ENCODE data around the gene LMAN1L.
A peak's percentile ranks its signal among the peaks of the same experiment; 100 is the strongest.
"Not testable (repeated sequence)": the region's sequence is repeated elsewhere in the genome, so short reads cannot be mapped to it uniquely, and the experiment has no call there.

The LMAN1L gene

DNA sequence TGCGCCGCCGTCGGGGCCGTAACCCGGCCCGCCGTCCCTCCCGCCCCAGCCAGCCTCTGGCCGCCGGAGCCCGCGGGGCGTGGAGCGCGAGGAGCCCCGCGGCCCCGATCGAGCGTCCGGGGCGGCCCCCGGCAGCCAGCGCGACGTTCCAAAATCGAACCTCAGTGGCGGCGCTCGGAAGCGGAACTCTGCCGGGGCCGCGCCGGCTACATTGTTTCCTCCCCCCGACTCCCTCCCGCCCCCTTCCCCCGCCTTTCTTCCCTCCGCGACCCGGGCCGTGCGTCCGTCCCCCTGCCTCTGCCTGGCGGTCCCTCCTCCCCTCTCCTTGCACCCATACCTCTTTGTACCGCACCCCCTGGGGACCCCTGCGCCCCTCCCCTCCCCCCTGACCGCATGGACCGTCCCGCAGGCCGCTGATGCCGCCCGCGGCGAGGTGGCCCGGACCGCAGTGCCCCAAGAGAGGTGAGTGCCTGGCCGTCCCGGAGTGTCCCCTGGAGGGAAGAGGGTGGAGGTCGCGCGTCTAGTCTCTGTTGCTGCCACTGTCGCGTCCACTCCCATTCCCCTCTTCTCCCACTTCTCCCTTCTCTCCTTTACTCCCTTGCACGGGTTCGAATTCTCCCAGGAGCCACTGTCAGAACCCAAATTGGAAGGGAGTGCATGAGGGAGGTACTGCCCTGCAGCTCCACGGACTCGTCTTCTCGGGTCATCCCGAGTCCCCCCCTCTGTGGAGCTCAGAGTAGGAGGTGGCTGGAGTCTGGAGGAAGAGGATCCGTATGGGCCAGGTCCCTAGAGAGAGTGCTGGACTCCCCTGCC, 30.2 kb upstream of the LMAN1L start:
- peak in 1 of 2 experiments; percentile 62 for DNase-seq

DNA sequence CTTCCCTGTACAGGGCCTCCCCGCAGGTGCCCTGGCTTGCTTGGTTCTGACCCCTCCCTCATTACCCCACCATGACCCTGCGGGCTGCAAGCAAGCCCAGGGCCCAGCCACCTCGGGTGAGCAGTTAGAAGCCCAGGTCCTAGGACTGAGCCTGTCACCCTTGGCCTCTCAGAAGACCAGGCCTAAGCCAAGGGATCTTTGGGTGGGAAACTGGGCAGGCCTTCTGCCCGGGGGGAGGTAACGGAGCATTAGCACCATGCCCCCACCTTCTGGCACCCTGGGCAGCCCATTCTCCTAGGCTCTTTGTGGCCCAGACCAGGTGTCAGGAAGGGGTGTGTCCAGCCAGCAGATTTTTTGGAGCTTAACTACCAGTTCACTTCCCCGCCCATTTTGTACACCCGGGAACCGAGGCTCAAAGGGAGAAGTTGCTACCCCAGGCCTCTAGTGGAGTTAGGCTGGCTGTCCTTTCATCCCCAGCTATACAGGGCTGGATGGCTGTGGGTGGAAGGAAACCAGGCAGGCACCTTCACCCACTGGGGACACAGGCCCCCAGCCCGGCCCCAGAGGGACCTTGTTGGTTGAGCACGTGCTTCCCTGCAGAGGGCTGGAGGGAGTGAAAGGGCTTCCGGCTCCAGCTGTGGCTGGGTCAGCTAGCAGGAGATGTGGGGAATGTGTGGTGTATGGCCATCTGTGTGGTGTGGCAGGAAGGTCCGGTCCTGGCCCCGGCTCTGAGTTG, 29.4 kb upstream of the LMAN1L start:
- DNase-seq, result peak; percentile 71

DNA sequence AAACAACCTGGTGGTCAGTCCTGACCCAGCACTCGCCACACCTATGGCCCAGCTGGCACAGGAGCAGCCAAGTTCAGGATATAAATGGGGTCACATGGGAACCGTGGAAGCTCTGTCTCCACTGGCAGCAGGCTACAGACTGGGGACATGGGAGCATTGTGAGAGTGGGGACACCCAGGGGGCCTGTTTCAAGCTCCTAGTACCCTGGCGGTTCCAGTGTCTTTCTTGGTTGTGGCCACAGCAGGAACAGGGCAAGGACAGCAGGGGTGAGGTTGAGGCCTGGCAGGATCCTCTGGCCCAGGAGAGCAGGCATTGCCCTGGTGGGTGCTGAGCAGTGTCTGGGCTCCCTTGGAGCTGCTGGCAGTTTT, 28.8 kb upstream of the LMAN1L start:
- DNase-seq, result peak in 1 of 2 experiments; percentile 52

DNA sequence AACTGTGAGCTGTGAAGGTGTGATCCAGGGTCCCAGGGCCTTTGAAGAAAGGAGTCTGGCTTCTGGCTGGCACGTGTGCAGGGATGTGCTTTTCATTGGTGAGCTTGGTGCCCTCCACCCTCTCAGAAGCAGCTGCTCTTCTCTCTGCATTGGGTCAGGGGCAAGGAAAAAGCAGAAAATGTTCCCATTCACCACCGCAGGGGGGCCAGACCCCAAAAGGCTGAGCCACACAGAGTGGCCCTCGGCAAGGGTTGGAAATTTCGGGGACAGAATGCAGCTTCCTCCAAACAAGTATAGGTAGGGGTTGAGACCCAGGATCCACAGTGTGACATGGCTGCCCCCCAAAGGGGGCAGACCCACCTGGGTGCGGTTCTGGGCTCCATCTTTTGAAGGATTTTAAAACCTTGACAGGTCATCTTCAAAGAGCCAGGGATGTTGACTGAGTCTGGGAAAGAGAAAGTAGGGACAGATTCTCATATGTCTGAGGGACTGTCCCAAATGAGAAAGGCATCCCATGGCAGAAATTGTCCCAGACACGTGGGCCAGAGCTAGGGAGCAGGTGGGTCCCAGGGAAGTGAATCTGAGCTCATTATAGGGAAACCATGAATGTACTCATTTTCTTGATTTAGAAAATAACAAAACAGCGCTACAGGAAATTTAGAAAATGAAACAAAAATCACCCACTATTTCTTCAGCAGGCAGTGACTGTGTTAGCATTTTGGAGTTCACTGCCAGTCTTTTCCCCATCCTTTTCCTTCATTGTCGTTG, 28.0 kb upstream of the LMAN1L start:
- DNase-seq, result peak; percentile 56 to 59

DNA sequence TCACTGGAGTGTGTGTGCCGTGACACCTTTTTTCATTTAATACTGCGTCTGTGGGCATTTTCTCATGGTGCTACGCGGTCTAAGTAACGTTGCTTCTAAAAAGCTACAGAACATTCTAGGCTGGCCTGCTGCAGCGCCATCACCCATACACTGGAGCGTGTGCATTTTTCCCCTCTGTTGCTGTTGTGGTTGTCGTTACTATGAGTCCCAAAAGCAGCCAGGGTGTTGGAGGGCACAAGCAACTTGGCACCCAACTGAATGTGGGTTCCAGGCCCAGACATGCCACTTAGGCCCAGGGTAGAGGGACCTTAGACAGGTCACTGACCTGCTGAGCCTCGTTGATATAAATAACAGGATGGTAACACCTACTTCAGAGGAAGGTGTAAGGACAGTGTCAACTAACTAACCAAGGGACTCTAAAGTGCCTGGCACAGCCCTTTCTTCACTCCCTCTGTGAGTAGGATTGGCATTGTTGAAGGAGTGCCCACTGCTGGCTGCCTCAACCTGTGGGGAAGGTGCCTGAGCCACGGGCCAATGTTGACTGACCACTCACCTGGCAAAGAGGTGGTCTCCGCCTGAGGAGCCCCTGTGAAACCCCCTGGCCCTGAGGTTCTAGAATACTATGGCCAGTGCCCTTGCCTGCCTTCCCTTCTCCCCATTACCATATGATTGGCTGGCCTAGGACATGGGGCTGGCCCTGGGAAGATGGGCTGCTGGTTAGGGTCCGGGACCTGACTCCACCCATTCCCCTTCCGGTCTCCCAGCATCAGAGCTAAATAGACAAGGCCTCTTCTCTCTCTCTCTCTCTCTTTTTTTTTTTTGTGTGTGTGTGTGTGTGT, 27.2 kb upstream of the LMAN1L start:
- DNase-seq, result peak; percentile 55 to 67

DNA sequence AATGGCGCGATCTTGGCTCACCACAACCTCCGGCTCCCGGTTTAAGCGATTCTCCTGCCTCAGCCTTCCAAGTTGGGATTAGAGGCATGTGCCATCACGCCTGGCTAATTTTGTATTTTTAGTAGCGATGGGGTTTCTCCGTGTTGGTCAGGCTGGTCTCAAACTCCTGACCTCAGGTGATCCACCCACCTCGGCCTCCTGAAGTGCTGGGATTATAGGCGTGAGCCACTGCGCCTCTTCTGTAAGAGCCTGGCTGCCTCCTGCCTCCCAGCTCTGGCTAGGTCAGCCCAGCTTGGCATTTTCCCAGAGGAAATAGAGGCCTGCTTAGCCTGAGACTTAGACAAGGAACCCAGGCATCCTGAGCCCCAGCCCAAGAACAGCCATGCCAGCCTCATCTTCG, 26.6 kb upstream of the LMAN1L start:
- DNase-seq, result not testable (repeated sequence)

DNA sequence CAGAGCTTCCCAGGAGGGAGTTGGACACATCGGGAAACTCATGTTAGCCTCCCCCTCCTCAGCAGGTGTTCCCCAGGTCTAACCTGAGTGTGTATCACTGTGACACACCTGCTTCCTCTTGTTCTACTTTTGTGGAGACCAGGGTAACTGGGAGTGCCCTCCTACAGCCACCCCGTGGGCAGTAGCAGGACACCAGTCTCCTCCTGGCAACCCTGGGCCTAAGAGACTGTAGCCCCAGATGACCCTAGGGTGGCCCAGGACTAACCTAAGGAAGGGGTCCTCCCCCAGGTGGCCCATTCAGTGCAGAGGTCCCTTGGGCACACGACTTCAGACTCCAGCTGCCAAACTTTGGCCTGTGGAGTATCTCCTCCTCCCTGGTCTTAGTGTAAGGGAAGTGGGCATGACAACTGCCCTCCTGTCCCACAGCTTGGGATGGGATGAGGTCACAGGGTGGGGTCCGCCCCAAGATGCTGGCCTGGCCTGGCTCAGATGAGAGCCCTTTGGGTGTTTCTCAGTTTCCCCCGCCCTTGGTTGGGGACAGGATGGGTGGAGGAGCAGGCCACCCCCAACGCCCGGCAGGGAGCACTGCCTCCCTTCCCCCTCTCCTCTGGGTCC, 26.0 kb upstream of the LMAN1L start:
- peak in 1 of 2 experiments; percentile 45 for DNase-seq

DNA sequence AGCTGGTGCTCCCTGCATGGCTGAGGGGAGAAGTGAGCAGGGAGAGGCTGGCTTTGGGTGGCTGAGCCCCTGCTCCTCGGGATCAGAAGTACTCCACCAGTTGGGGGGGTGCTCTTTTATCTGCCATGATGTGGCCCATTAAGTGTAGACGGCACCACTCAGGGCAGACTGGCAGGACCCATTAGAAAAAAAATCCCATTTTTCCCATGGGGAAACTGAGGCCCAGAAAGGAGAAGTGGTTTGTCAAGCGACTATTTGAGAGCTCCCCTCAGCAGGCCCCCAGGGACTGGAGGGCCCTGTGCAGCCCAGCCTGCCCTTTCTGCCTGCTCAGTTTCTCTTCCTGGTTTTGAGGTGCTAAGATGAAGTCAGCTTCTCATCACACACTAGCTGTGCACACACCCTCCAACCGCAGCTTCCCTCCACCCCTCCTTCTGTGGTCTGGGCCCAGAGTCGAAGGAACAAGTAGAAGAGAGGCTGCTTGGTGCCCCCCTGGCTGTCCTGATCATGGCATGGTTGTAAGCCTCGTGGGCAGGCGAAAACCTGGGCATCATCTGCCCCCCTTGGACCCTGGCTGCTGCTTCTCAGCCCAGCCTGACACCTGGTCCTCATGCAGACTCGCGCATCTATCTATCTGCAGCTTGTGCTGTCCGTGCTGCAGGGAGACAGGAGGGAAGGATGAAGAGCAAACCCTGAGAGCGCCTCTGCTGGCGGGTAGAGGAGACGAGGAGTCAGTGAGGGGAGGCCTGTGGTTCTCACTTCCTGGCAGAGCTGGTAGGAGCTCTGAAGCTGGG, 25.2 kb upstream of the LMAN1L start:
- DNase-seq, result peak; percentile 92 to 94

DNA sequence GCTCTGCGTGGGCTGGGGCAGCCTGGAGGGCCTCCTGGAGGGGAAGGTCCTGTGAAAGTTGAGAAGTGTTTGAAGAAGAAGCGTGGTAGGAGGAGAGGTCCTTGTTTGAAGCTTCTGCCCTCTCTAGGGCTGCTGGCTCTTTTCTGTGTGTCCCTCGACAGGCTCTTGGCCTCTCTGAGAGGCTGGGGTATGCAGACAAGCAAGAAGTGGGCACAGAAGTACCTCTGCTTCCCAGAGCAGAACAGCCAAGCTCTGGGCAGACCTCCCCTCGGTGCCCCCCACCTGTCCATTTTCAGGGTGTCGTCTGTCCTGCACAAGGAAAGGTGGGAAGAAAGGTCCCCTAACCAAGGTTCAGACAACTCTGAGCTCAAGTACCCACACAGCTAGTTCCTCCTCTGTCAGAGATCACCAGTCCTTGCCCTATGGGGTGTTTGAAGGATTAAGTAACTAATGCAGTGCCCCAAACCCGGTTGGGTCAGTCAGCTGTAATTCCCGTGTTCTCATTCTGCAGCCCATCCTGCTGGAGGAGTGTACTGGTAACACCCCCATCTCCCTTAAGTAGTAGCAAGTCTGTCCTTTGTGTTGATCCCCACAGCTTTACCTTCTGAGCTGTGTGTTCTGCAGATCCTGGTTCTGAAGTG, 24.5 kb upstream of the LMAN1L start:
- DNase-seq, result no peak

DNA sequence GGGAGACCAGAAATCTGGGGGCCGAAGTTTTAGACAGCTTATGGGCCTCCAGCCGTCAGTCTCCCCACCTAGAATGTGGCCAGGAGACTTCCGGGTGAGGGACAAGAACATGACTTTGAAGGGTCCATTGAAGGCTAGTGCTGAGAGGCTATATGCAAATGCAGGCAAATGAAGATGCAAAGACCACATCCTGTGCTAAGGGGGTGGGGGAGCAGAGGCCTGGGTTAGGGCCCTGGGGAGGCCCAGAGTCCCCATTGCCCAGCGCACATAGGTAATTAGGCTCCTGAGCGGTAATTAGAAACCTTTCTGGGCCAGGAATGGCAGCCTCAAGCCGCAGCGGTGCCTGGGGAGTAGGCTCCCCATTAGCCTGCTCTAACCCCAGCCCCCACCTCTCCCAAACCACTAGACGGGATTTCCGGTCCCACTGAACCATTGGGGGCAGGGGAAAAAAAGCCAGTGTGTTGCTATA, 23.9 kb upstream of the LMAN1L start:
- peak; percentile 65 to 72 for DNase-seq

DNA sequence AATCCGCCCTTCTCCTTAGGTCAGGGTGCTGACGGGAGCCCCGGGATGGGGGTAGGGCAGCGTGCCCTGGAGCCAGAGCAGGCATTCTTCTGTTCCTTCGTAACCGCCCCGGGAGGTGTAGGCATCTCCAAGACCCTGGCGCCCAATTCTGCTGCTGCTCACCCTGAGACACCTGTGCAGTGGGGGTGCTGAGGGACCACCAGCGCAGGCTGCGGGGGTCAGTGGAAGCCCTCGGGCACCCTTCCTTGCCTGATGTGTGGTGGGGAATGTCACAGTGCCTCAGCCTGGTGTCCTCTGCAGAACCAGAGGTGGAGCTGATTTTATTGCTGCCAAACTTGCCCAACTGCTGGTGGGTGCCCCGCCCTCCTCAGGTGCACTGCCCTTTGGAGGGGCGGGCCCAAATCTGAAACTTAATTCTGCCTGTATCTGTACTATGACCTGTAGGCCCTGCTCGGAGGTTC, 23.4 kb upstream of the LMAN1L start:
- DNase-seq, result peak in 1 of 2 experiments; percentile 50

DNA sequence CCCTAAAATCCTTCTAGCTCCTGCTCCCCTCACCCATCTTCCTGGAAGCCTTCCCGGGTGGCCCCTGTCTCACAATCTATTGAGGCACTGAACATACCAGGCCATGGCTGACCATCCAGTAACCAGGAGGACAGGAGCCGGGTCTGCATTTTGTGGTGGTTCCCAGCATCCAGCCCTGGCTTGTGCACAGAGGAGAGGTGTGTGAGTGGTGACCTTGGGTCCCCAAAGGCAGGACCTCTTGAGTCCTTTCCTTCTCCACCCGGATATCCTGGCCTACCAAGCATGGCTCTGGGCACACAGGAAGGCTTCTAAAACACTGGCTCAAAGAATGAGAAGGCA, 22.9 kb upstream of the LMAN1L start:
- DNase-seq, result peak in 1 of 2 experiments; percentile 46

DNA sequence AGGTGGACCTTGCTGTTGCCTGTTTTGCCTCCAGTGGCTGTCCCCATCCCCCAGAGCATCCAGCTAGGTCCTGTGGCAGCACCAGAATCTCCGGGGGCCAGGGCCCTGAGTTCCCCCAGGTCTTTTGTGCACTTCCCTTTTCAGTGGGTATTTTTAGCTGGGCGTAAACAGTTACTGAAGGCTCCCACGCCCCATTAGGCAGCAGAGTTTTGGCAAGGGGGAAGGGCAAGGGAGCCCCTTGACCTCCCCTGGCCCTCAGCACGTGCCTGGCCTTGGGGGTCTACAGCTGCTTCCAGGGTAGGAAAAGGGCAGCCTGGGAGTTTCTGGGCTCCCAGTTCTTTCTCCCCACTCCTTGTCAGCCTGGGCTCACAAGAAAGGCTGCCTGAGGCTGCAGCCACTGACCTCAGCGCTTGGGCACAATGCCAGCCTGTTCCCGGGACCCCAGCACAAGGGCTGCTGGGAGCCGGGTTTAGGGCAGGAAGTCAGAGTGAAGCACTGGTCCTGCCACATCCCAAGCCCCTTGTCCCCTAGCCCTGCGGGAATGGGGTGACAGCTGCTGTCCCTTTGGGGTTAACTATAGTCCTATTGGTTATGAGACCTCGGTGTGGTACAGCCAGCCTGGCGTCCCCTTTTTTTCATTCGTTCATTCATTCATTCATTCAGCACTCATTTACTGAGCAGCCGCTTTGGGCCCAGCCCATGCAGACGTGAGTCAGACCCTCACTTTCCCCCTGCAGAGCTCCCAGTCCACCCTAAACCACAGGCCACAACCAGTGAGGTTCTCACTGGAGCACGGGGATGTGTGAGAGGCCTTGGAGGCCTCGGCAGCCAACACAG, 22.3 kb upstream of the LMAN1L start:
- peak; percentile 70 to 73 for DNase-seq

DNA sequence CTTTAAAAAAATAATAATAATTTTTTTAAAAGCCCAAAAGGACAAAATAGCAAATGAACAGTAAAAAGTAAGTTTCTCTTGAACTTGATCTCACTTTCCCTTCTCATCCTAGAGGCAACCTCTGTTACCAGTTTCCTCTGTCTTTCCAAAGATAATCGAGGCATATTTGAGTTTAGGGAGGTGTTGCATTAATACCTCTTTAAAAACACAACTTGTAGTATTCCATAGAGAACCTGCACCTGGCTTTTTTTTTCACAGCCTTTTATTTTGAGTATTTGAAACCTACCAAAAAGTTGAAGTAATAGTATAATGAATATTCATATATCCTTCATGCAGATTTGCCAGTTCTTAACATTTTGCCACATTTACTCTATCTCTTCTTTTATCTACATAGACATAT, 21.6 kb upstream of the LMAN1L start:
- DNase-seq, result no peak

DNA sequence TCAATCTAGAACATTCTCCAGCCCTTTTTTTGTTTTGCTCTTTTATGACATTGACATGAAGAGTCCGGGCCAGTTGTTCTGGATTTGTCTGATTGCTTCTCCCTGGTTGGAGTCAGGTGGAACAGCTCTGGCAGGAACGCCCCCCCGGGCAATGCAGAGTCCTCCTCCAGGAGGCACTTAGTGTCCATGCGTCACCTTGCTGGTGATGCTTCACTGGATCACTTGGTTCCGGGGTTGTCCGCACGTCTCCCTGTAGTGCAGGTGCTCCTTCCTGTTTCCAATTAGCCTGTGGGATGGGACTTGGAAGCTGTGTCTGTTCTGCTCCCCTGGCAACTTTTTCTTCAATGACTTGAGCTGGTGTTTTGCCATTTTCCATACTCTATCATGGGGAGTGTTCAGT, 21.0 kb upstream of the LMAN1L start:
- DNase-seq, result no peak

DNA sequence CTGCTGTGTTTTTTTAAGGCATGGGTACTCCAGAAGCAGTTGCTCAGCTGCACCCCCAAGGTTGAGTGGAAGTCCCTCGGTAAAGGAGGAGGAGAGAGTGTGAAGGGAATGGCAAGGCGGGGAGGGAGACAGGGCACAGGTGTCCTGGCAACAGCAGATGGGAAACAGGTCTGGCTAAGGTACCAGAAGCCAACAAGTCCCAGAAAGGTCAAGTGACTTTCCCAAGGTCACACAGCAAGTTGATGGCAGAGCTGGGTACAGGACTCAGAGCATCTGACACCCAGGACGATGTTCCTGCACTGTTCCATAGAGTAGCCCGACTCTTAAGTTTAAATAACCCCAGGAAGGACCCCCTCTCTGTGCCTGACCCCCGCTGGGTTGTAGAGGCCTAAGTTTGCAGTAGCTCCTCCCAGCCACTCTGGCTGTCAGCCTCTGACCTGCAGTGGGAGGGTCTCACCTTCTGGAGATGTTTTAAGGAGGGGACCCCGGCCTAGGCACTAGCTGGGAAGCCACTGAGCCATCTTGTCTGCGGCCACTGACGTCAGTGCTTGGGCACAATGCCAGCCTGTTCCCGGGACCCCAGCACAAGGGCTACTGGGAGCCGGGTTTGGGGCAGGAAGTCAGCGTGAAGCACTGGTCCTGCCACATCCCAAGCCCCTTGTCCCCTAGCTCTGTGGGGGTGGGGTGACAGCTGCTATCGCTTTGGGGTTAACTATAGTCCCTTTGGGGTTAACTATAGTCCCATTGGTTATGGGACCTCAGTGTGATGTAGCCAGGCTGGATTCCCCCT, 20.2 kb upstream of the LMAN1L start:
- DNase-seq, result no peak

DNA sequence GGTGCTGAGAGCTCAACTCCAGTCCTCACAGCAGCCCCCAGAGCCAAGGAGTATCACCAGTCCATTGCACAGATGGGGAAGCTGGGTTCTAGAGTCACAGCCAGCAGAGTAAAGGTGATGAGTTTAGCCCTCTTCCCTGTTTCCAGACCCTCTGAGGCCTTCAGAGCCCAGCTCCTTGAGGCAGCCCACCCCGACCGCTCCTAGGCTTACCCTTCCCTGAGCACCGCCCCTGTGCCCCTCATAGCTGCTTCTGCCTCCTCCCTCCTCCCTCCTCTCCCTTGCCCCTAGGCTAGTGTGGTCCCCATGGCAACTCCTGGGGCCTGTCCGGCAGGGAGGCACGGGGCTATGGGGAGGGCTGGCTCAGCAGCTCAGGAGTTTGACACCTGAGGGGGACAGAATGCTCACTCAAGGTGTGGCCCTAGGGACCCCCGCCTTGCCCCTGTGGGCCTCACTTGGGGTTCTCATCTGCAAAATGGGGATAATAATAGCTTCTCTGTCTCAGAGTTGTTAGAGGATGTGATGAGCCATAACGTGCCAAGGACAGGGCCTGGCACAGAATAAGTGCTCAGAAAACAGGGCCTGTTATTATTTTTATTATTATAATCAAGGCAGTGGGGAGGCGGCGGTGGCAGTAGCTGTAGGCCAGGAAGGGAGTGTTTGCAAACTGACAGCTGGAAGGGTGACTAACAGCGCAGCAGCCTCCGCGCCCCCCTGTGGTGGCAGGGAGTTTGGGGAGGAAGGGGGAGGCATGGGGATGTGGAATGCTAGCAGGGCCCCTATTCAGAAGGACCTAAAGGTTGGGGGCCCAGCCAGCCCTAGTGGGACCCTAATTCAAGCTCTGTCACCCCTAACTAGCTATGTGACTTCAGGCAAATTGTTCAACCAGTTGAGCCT, 19.3 kb upstream of the LMAN1L start:
- DNase-seq, result peak; percentile 78 to 81
